ENCODE data around the gene STH. TPM values are rescaled to one million over a fixed set of nuclear protein-coding genes. Genes with fewer than 3 reads are reported as not detected.
A peak's percentile ranks its signal among the peaks of the same experiment; 100 is the strongest.

Gene STH
- total and polyA plus RNA-seq, 4 donors, result not detected

DNA sequence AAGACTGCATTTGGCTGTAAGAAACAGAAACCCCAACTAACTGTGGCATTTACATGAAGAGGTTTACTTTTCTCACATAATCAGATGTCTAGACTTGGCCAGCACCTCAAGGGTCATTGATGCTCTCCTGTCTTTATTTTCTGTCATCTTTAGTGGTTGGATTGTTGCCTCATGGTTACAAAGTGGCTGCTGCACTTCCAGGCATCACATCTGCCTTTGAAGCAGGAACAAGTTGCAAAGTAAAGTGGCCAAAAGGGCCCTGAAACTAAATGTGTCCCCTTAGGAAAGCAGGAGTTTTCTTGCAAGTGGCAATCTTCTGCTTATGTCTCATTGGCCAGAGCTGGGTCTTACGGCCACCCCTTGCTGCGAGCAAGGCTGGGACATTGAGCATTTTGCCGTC, 26.5 kb upstream of the STH start:
- no peak overlapping the region for H3K4me3 ChIP-seq (ENCODE audit: low read length in 2 of 2)
- no peaks in the 10 kb centered on the region for H3K36me3 ChIP-seq (ENCODE audit: control insufficient read depth in 1 of 2, insufficient read depth in 2 of 2, low read length in 1 of 2)
- no peaks in the 10 kb centered on the region for H3K9me3 ChIP-seq (ENCODE audit: control insufficient read depth, low read length)
- DNase-seq (no peak), ATAC-seq (ENCODE audit: low FRiP score) (no peak)
- intact Hi-C loops (cut with DNase I), result no loop called here
- H3K27ac ChIP-seq (ENCODE audit: low read depth in 1 of 2, low read length in 2 of 2), result no peak overlapping the region
- H3K27me3 ChIP-seq (ENCODE audit: control insufficient read depth in 1 of 2, insufficient read depth in 2 of 2, low read length in 1 of 2), result no peaks in the 10 kb centered on the region
- 92 to 96% methylated on average over 3 of the region's 3 CpGs for WGBS, 2 donors
- H3K4me1 ChIP-seq (ENCODE audit: control insufficient read depth in 1 of 2, insufficient read depth in 2 of 2, low read length in 2 of 2), result no peaks in the 10 kb centered on the region

DNA sequence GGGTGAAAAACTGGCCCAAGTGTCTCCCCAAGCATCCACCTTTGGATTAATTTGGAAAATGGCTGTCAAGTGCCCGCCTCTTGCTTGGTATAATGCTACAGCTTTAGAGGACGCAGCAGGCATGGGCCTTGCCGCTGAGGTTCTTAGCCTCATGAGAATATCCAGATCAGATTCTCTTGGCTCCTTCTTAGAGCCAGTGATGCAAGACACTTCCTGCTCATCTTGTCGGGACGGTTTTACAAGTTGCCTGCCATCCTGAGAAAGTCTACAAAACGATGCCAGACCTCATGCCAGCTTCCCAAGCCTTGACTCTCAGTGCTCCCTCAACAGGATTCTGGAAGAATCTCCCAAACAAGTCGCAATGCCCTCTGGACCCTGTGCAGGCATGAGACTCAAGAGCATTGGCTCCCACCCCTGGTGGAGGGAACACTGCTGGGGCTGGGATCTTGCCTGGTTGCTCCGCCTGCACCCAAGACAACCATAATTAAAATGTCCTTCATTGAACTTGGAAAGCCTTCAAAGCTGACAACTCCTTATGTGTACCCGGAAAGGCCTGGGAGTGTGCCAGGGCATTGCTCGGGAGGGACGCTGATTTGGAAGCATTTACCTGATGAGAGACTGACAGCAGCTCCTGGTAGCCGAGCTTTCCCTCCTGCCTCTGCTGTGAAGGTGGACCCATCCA, 25.8 kb upstream of the STH start:
- WGBS, 2 donors, result 73 to 74% methylated on average over 12 of the region's 12 CpGs
- intact Hi-C loops (cut with DNase I), result no loop called here
- ATAC-seq (ENCODE audit: low FRiP score), result no peak

DNA sequence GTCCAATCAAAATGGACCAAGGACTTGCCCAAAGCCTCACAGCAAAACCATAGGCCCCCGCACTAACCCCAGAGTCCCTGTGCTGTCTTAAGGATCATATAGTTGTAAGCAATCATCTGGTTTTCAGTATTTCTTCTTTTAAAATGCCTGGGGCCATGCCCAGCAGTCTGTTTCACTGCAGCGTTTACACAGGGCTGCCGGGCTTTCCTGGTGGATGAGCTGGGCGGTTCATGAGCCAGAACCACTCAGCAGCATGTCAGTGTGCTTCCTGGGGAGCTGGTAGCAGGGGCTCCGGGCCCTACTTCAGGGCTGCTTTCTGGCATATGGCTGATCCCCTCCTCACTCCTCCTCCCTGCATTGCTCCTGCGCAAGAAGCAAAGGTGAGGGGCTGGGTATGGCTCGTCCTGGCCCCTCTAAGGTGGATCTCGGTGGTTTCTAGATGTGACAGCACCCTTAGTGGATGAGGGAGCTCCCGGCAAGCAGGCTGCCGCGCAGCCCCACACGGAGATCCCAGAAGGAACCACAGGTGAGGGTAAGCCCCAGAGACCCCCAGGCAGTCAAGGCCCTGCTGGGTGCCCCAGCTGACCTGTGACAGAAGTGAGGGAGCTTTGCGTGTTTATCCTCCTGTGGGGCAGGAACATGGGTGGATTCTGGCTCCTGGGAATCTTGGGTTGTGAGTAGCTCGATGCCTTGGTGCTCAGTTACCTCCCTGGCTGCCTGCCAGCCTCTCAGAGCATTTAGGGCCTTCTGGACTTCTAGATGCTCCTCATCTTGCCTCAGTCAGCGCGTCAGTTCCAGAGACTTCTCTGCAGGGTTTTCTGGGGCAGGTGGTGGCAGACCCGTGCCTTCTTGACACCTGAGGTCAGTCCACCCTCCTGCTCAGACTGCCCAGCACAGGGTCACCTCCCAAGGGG, 24.8 kb upstream of the STH start:
- Histone ChIP-seq H3K27ac (ENCODE audit: low read depth in 1 of 2, low read length in 2 of 2) (no peak overlapping the region), H3K4me1 (ENCODE audit: control insufficient read depth in 1 of 2, insufficient read depth in 2 of 2, low read length in 2 of 2) (no peaks in the 10 kb centered on the region), H3K9me3 (ENCODE audit: control insufficient read depth, low read length) (no peaks in the 10 kb centered on the region), H3K27me3 (ENCODE audit: control insufficient read depth in 1 of 2, insufficient read depth in 2 of 2, low read length in 1 of 2) (no peaks in the 10 kb centered on the region), H3K36me3 (ENCODE audit: control insufficient read depth in 1 of 2, insufficient read depth in 2 of 2, low read length in 1 of 2) (no peaks in the 10 kb centered on the region), H3K4me3 (ENCODE audit: low read length in 2 of 2) (no peak overlapping the region)
- intact Hi-C loops (cut with DNase I), result no loop called here
- no peak for ATAC-seq (ENCODE audit: low FRiP score)
- peak in 1 of 2 donors; percentile 52 for DNase-seq
- 84% methylated on average over 17 of the region's 17 CpGs for WGBS, 2 donors

More for the DNA sequence above, 25.8 kb upstream of the STH start:
- no peaks in the 10 kb centered on the region for H3K27me3 ChIP-seq (ENCODE audit: control insufficient read depth in 1 of 2, insufficient read depth in 2 of 2, low read length in 1 of 2)
- H3K4me3 ChIP-seq (ENCODE audit: low read length in 2 of 2), result no peak overlapping the region
- H3K9me3 ChIP-seq (ENCODE audit: control insufficient read depth, low read length), result no peaks in the 10 kb centered on the region
- no peaks in the 10 kb centered on the region for H3K4me1 ChIP-seq (ENCODE audit: control insufficient read depth in 1 of 2, insufficient read depth in 2 of 2, low read length in 2 of 2)
- no peaks in the 10 kb centered on the region for H3K36me3 ChIP-seq (ENCODE audit: control insufficient read depth in 1 of 2, insufficient read depth in 2 of 2, low read length in 1 of 2)
- no peak overlapping the region for H3K27ac ChIP-seq (ENCODE audit: low read depth in 1 of 2, low read length in 2 of 2)
- peak in 1 of 2 donors; percentile 40 for DNase-seq

DNA sequence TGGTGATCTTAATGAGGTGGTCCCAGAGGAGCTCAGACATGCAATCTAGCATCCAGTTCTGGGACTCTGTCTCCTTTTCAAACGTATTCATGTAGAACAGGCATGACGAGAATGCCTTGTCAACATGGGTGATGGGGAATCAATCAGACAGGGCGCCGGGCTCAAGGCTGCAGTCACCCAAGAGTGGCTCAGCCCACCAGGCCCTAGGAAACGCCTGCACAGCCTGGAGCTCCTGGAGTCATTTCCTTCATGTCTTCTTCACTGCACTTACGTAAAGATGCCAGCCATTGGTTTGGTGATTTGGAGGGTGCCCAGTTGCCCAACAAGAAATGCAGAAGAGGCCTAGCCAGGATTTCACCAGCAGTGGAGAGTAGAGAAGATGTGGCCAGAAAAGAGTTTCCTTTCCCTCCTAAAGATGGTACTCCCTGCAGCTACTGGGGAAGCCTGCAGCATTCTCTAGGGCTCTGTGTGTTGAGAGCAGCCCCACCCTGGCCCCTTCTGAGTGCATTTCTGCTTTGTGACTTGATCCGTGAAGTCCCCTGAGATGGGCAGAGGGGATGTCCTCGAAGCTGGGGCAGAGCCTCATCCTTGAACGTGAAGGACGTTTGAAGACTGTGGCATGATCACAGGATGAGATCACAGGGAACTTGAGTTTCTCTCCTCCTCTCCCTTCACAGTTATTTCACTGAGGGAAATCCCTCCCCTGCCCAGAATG, 24.0 kb upstream of the STH start:
- peak in 1 of 2 donors; percentile 21 for DNase-seq
- Histone ChIP-seq H3K4me1 (ENCODE audit: control insufficient read depth in 1 of 2, insufficient read depth in 2 of 2, low read length in 2 of 2) (no peaks in the 10 kb centered on the region), H3K27me3 (ENCODE audit: control insufficient read depth in 1 of 2, insufficient read depth in 2 of 2, low read length in 1 of 2) (no peaks in the 10 kb centered on the region), H3K27ac (ENCODE audit: low read depth in 1 of 2, low read length in 2 of 2) (no peak overlapping the region), H3K36me3 (ENCODE audit: control insufficient read depth in 1 of 2, insufficient read depth in 2 of 2, low read length in 1 of 2) (no peaks in the 10 kb centered on the region), H3K9me3 (ENCODE audit: control insufficient read depth, low read length) (no peaks in the 10 kb centered on the region), H3K4me3 (ENCODE audit: low read length in 2 of 2) (no peak overlapping the region)
- ATAC-seq (ENCODE audit: low FRiP score), result no peak
- 76% methylated on average over 10 of the region's 10 CpGs for WGBS, 2 donors
- intact Hi-C loops (cut with DNase I), result no loop called here

DNA sequence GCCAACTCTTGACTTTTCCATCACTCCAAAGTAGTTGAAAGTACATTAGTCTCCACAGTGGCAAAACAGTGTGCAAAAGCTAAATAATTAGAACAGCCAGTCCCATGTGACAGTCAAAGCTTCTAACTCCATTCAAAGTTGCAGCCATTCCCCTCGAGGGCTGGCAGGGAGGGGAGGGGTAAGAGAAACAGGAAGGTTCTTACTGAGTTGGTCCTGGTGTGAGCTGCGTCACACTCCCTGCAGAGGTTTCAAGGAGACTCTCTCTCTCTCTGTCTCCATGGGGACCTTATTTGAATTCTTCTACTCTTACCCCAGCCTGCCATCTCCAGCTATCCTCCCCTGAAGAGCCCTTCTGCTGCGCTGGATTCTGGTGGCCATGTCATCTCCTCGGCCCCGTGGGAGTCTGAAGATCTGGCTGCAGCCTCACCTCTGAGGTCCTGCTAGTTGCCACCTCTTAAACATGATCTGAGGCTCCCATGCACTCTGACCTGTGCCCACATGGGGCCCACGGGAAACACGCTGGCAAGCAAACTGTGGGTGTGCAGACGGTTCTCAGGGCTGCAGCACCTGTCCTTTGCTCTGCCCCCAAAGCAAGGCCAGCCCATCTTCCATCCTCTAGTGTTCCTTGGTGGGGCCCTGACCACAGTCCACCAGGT, 23.3 kb upstream of the STH start:
- ATAC-seq (ENCODE audit: low FRiP score), result no peak
- 81 to 84% methylated on average over 8 of the region's 8 CpGs for WGBS, 2 donors
- Histone ChIP-seq H3K9me3 (ENCODE audit: control insufficient read depth, low read length) (no peaks in the 10 kb centered on the region), H3K36me3 (ENCODE audit: control insufficient read depth in 1 of 2, insufficient read depth in 2 of 2, low read length in 1 of 2) (no peaks in the 10 kb centered on the region), H3K27ac (ENCODE audit: low read depth in 1 of 2, low read length in 2 of 2) (no peak overlapping the region), H3K4me3 (ENCODE audit: low read length in 2 of 2) (no peak overlapping the region), H3K4me1 (ENCODE audit: control insufficient read depth in 1 of 2, insufficient read depth in 2 of 2, low read length in 2 of 2) (no peaks in the 10 kb centered on the region), H3K27me3 (ENCODE audit: control insufficient read depth in 1 of 2, insufficient read depth in 2 of 2, low read length in 1 of 2) (no peaks in the 10 kb centered on the region)
- intact Hi-C loops (cut with DNase I), result no loop called here
- DNase-seq, result peak in 1 of 2 donors; percentile 53

DNA sequence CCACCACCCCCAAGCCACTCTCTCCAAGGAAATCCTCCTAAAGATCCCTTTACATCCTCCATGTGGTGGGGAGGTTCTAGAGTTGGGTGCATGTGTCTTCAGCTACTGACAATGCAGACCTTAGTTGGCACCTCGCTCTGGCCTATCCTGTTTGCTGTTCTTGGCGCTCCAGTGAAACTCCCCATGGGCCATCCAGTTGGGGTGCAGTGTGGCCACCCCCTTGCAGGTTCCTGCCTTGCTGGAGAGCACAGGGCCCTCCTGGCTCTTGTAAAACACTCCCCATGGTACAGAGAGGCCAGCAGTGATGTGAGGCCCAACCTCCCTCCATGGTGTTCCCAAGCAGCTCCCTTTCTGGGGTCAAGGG, 22.7 kb upstream of the STH start:
- Histone ChIP-seq H3K36me3 (ENCODE audit: control insufficient read depth in 1 of 2, insufficient read depth in 2 of 2, low read length in 1 of 2) (no peaks in the 10 kb centered on the region), H3K4me3 (ENCODE audit: low read length in 2 of 2) (no peak overlapping the region), H3K27ac (ENCODE audit: low read depth in 1 of 2, low read length in 2 of 2) (no peak overlapping the region), H3K4me1 (ENCODE audit: control insufficient read depth in 1 of 2, insufficient read depth in 2 of 2, low read length in 2 of 2) (no peaks in the 10 kb centered on the region), H3K27me3 (ENCODE audit: control insufficient read depth in 1 of 2, insufficient read depth in 2 of 2, low read length in 1 of 2) (no peaks in the 10 kb centered on the region), H3K9me3 (ENCODE audit: control insufficient read depth, low read length) (no peaks in the 10 kb centered on the region)
- intact Hi-C loops (cut with DNase I), result no loop called here
- ATAC-seq (ENCODE audit: low FRiP score) (no peak), DNase-seq (no peak)
- 96 to 98% methylated on average over 2 of the region's 2 CpGs for WGBS, 2 donors

DNA sequence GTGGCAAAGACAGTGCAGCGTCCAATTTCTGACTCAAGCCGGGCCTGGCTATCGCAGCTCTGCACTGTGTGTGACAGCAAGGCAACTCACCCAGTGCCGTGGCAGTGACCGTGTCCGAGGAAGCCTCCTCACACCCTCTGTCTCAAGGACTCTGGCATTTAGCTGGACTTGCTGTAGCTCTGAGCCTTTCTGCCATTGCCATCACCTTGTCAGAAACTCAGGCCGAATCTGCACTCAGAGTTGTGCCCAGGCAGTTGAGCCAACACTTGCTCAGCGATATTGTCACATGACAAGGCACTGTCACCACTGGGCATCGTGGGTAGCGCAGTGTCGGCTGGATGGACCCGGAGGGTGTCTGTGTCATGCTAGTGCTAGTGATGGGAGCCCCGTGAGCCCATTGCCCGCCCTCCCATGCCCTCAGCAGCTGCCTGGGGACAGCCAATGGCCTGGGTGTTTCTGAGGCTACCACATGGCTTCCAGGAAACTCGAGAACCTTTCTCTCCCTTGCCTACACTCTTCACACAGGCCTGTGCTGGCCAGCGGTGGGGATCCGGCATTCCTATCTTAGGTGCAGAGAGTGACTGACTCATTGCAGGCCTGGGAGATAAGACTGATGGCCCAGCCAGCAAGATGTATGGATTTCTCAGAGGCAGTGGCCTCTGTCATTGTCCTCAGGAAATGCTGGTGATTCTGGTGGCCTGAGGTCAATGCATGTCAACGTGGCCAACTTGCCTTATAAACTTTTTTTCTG, 22.1 kb upstream of the STH start:
- Histone ChIP-seq H3K27me3 (ENCODE audit: control insufficient read depth in 1 of 2, insufficient read depth in 2 of 2, low read length in 1 of 2) (no peaks in the 10 kb centered on the region), H3K9me3 (ENCODE audit: control insufficient read depth, low read length) (no peaks in the 10 kb centered on the region), H3K36me3 (ENCODE audit: control insufficient read depth in 1 of 2, insufficient read depth in 2 of 2, low read length in 1 of 2) (no peaks in the 10 kb centered on the region), H3K4me3 (ENCODE audit: low read length in 2 of 2) (no peak overlapping the region), H3K27ac (ENCODE audit: low read depth in 1 of 2, low read length in 2 of 2) (no peak overlapping the region), H3K4me1 (ENCODE audit: control insufficient read depth in 1 of 2, insufficient read depth in 2 of 2, low read length in 2 of 2) (no peaks in the 10 kb centered on the region)
- intact Hi-C loops (cut with DNase I), result no loop called here
- WGBS, 2 donors, result 85 to 89% methylated on average over 18 of the region's 18 CpGs
- ATAC-seq (ENCODE audit: low FRiP score) (no peak), DNase-seq (peak in 1 of 2 donors; percentile 70)

DNA sequence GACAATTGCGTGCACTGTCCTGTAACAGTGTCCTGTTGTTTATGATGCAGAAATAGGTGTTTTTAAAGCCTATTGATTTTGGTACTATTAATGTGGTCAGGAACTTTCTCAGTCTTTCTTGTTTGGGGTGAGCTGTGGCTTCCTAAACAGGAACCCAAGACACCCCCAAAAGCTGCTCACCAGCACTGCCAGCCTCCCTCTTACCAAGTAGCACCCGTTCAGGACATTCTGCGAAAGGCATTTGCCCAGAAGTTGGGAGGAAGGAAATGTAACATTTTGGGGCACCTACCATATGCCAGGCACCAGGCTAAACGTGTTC, 21.6 kb upstream of the STH start:
- no peak overlapping the region for H3K27ac ChIP-seq (ENCODE audit: low read depth in 1 of 2, low read length in 2 of 2)
- ATAC-seq (ENCODE audit: low FRiP score) (no peak), DNase-seq (peak in 1 of 2 donors; percentile 12)
- no peaks in the 10 kb centered on the region for H3K27me3 ChIP-seq (ENCODE audit: control insufficient read depth in 1 of 2, insufficient read depth in 2 of 2, low read length in 1 of 2)
- no peak overlapping the region for H3K4me3 ChIP-seq (ENCODE audit: low read length in 2 of 2)
- intact Hi-C loops (cut with DNase I), result no loop called here
- no peaks in the 10 kb centered on the region for H3K4me1 ChIP-seq (ENCODE audit: control insufficient read depth in 1 of 2, insufficient read depth in 2 of 2, low read length in 2 of 2)
- H3K36me3 ChIP-seq (ENCODE audit: control insufficient read depth in 1 of 2, insufficient read depth in 2 of 2, low read length in 1 of 2), result no peaks in the 10 kb centered on the region
- no peaks in the 10 kb centered on the region for H3K9me3 ChIP-seq (ENCODE audit: control insufficient read depth, low read length)
- WGBS, 2 donors, result 88% methylated on average over 4 of the region's 4 CpGs

All from aorta (tissue), 5 donors.